ACC112 (cell line): ENCODE data around the gene TEX261.

Experiments used
- H2AFZ ChIP-seq: fragments of 200-600 bp; sonication (generic); one replicate; pipeline ENCODE4 v1.6.0; 2017; ENCODE audit warnings: antibody characterized with exemption, low read length; ENCODE audit not compliant: unreplicated experiment
- H3K27ac ChIP-seq: fragments of 200-600 bp; sonication (generic); 2 replicates; pipeline ENCODE4 v1.5.1; 2014; ENCODE audit warnings: low read depth, mild to moderate bottlenecking, antibody characterized with exemption, low read length, moderate library complexity
- H3K27me3 ChIP-seq: fragments of 200-600 bp; sonication (generic); 2 replicates; pipeline ENCODE4 v1.6.1; 2014; ENCODE audit warnings: mild to moderate bottlenecking, antibody characterized with exemption, low read length, moderate library complexity, mixed read lengths; ENCODE audit not compliant: insufficient read depth
- H3K36me3 ChIP-seq: fragments of 200-600 bp; sonication (generic); 2 replicates; pipeline ENCODE4 v1.6.1; 2016; ENCODE audit warnings: mild to moderate bottlenecking, antibody characterized with exemption, low read length, moderate library complexity, mixed read lengths; ENCODE audit not compliant: insufficient read depth
- H3K4me1 ChIP-seq: fragments of 200-600 bp; sonication (generic); one replicate; pipeline ENCODE4 v1.6.1; 2016; ENCODE audit warnings: low read length, mixed read lengths; ENCODE audit not compliant: insufficient read depth, unreplicated experiment, control insufficient read depth
- H3K4me3 ChIP-seq: fragments of 200-600 bp; sonication (generic); 2 replicates; pipeline ENCODE4 v1.5.1; 2014; ENCODE audit warnings: mild to moderate bottlenecking, low read depth, low read length
- H3K79me2 ChIP-seq: fragments of 200-600 bp; sonication (generic); one replicate; pipeline ENCODE4 v1.6.0; 2016; ENCODE audit warnings: low read length; ENCODE audit not compliant: control insufficient read depth, unreplicated experiment, insufficient read depth

Gene TEX261

GRCh38 chr2:71006955-71007799 is 12.5 kb upstream of the TEX261 start:
- Histone ChIP-seq H3K79me2 (no peaks in the 10 kb centered on the region), H3K27me3 (peaks cover 19% of the 10 kb centered on the region), H3K27ac (no peak overlapping the region), H3K4me3 (no peak overlapping the region), H2AFZ (no peak overlapping the region), H3K36me3 (no peaks in the 10 kb centered on the region), H3K4me1 (no peaks in the 10 kb centered on the region)

GRCh38 chr2:71006323-71006722 is 11.7 kb upstream of the TEX261 start:
- Histone ChIP-seq H3K27ac (no peak overlapping the region), H3K27me3 (peaks cover 11% of the 10 kb centered on the region; the same call in 1 of the 2 replicates), H2AFZ (no peak overlapping the region), H3K79me2 (no peaks in the 10 kb centered on the region), H3K36me3 (no peaks in the 10 kb centered on the region), H3K4me3 (no peak overlapping the region), H3K4me1 (no peaks in the 10 kb centered on the region)

GRCh38 chr2:71005271-71006202 is 10.9 kb upstream of the TEX261 start:
- H3K27me3 ChIP-seq, result peaks cover 9% of the 10 kb centered on the region; the same call in 1 of the 2 replicates
- H3K4me1 ChIP-seq, result peaks cover 4% of the 10 kb centered on the region
- no peak overlapping the region for H3K4me3 ChIP-seq
- H3K79me2 ChIP-seq, result no peaks in the 10 kb centered on the region
- H3K27ac ChIP-seq, result no peak overlapping the region
- no peaks in the 10 kb centered on the region for H3K36me3 ChIP-seq
- H2AFZ ChIP-seq, result no peak overlapping the region

- 0 out of 2 replicates have a peak, but pooled peaks cover 3% of the 10 kb centered on the region for H3K27me3 ChIP-seq
- no peaks in the 10 kb centered on the region for H3K79me2 ChIP-seq
- H3K4me3 ChIP-seq, result no peak overlapping the region
- H3K27ac ChIP-seq, result no peak overlapping the region
- H3K36me3 ChIP-seq, result no peaks in the 10 kb centered on the region
- peaks cover 4% of the 10 kb centered on the region for H3K4me1 ChIP-seq
- H2AFZ ChIP-seq, result no peak overlapping the region
Observed at GRCh38 chr2:71004857-71005256, 10.2 kb upstream of the TEX261 start.

GRCh38 chr2:71003966-71004755 is 9.5 kb upstream of the TEX261 start:
- Histone ChIP-seq H3K36me3 (no peaks in the 10 kb centered on the region), H3K27ac (no peak overlapping the region), H3K4me1 (peaks cover 4% of the 10 kb centered on the region), H3K79me2 (no peaks in the 10 kb centered on the region), H3K27me3 (0 out of 2 replicates have a peak, but pooled peaks cover 3% of the 10 kb centered on the region), H2AFZ (no peak overlapping the region), H3K4me3 (no peak overlapping the region)

GRCh38 chr2:71003396-71003795 is 8.7 kb upstream of the TEX261 start:
- H3K79me2 ChIP-seq, result no peaks in the 10 kb centered on the region
- H3K27ac ChIP-seq, result no peak overlapping the region
- no peaks in the 10 kb centered on the region for H3K27me3 ChIP-seq
- no peaks in the 10 kb centered on the region for H3K36me3 ChIP-seq
- H3K4me3 ChIP-seq, result no peak overlapping the region
- peaks cover 4% of the 10 kb centered on the region for H3K4me1 ChIP-seq
- no peak overlapping the region for H2AFZ ChIP-seq

- Histone ChIP-seq H3K4me3 (no peak overlapping the region), H3K36me3 (no peaks in the 10 kb centered on the region), H2AFZ (peak overlapping the region; percentile 14), H3K27me3 (no peaks in the 10 kb centered on the region), H3K79me2 (no peaks in the 10 kb centered on the region), H3K4me1 (peaks cover 4% of the 10 kb centered on the region), H3K27ac (no peak overlapping the region)
Observed at GRCh38 chr2:71001981-71002570, 7.4 kb upstream of the TEX261 start.

- H3K4me3 ChIP-seq, result no peak overlapping the region
- peaks cover 4% of the 10 kb centered on the region for H3K4me1 ChIP-seq
- no peaks in the 10 kb centered on the region for H3K27me3 ChIP-seq
- no peaks in the 10 kb centered on the region for H3K36me3 ChIP-seq
- no peak overlapping the region for H2AFZ ChIP-seq
- no peaks in the 10 kb centered on the region for H3K79me2 ChIP-seq
- no peak overlapping the region for H3K27ac ChIP-seq
Observed at GRCh38 chr2:71001592-71001927, 6.9 kb upstream of the TEX261 start.

GRCh38 chr2:71000780-71001591 is 6.3 kb upstream of the TEX261 start:
- no peaks in the 10 kb centered on the region for H3K36me3 ChIP-seq
- H3K27me3 ChIP-seq, result no peaks in the 10 kb centered on the region
- peaks cover 4% of the 10 kb centered on the region for H3K4me1 ChIP-seq
- peak overlapping the region; percentile 67 for H3K4me3 ChIP-seq
- no peaks in the 10 kb centered on the region for H3K79me2 ChIP-seq
- no peak overlapping the region for H3K27ac ChIP-seq
- peak overlapping the region; percentile 93 for H2AFZ ChIP-seq
